NCI-H345 (cell line): ENCODE results near the gene AFAP1L1.

Experiments used
- DNase-seq: peaks from one replicate; lab custom pipeline; 2025; lab: John Stamatoyannopoulos, UW

The AFAP1L1 gene

GRCh38 chr5:149349382-149349781 lies 77.7 kb downstream of the AFAP1L1 start:
- DNase-seq = no peak

- DNase-seq = no peak
Observed at GRCh38 chr5:149352169-149352568, 80.5 kb downstream of the AFAP1L1 start.

- DNase-seq = no peak
Observed at GRCh38 chr5:149353911-149354310, 82.3 kb downstream of the AFAP1L1 start.

- no peak for DNase-seq
Observed at GRCh38 chr5:149355688-149356087, 84.0 kb downstream of the AFAP1L1 start.

GRCh38 chr5:149356391-149356790 lies 84.7 kb downstream of the AFAP1L1 start:
- no peak for DNase-seq

- DNase-seq = peak; percentile 99
Observed at GRCh38 chr5:149357370-149358293, 86.0 kb downstream of the AFAP1L1 start, which contains the start of gene PCYOX1L. PCYOX1L (plus strand) TSS chr5:149358046; CDS start chr5:149358069, 23 bp downstream.

- peak; percentile 44 for DNase-seq
Observed at GRCh38 chr5:149358294-149358651, 86.6 kb downstream of the AFAP1L1 start.

GRCh38 chr5:149358868-149359495 lies 87.3 kb downstream of the AFAP1L1 start:
- DNase-seq = no peak

GRCh38 chr5:149360272-149360671 lies 88.6 kb downstream of the AFAP1L1 start:
- no peak for DNase-seq

GRCh38 chr5:149362541-149362940 lies 90.9 kb downstream of the AFAP1L1 start:
- DNase-seq = no peak

- DNase-seq = no peak
Observed at GRCh38 chr5:149363358-149363757, 91.7 kb downstream of the AFAP1L1 start.

GRCh38 chr5:149363936-149364335 lies 92.3 kb downstream of the AFAP1L1 start:
- no peak for DNase-seq

- no peak for DNase-seq
Observed at GRCh38 chr5:149364719-149365118, 93.1 kb downstream of the AFAP1L1 start.

- DNase-seq = no peak
Observed at GRCh38 chr5:149365418-149365817, 93.8 kb downstream of the AFAP1L1 start.

GRCh38 chr5:149366169-149366729 lies 94.6 kb downstream of the AFAP1L1 start:
- DNase-seq = no peak

- DNase-seq = peak; percentile 72
Observed at GRCh38 chr5:149367249-149367971, 95.8 kb downstream of the AFAP1L1 start.

- no peak for DNase-seq
Observed at GRCh38 chr5:149367972-149368645, 96.5 kb downstream of the AFAP1L1 start.

- no peak for DNase-seq
Observed at GRCh38 chr5:149370878-149371277, 99.2 kb downstream of the AFAP1L1 start.

GRCh38 chr5:149371296-149371962 lies 99.8 kb downstream of the AFAP1L1 start:
- peak; percentile 61 for DNase-seq

GRCh38 chr5:149372076-149372795 lies 100.6 kb downstream of the AFAP1L1 start:
- DNase-seq = no peak
